Nephron (organoid): ENCODE results near the gene WDPCP.
"Not testable (repeated sequence)": the region's sequence is repeated elsewhere in the genome, so short reads cannot be mapped to it uniquely, and the experiment has no call there.

Source experiments
- H3K27ac Mint-ChIP-seq, 3 experiments: 2 replicates each; pipeline ENCODE4 v1.8.0; 2020; ENCODE audit warnings: mixed read lengths in 3 of 3, mild to moderate bottlenecking in 2 of 3, moderate library complexity in 1 of 3
- H3K27me3 Mint-ChIP-seq: 2 replicates; pipeline ENCODE4 v1.8.0; 2021; ENCODE audit warnings: low read depth, mild to moderate bottlenecking, moderate library complexity, mixed read lengths
- H3K36me3 Mint-ChIP-seq: 2 replicates; pipeline ENCODE4 v1.8.0; 2020; ENCODE audit warnings: low read depth, mixed read lengths
- H3K4me1 Mint-ChIP-seq: 2 replicates; pipeline ENCODE4 v1.8.0; 2020; ENCODE audit warnings: mixed read lengths
- H3K4me3 Mint-ChIP-seq, 3 experiments: 2 replicates each; pipeline ENCODE4 v1.8.0; 2020; ENCODE audit warnings: mild to moderate bottlenecking in 3 of 3, mixed read lengths in 3 of 3, moderate library complexity in 2 of 3
- H3K9me3 Mint-ChIP-seq: 2 replicates; pipeline ENCODE4 v1.8.0; 2020; ENCODE audit warnings: mixed read lengths
- TF ChIP-seq, protein P1 (sequence below), 3 experiments: fragments of 200-600 bp; sonication (generic); IDR thresholded peaks; one replicate each; pipeline ENCODE4 v1.5.0; 2021; ENCODE audit warnings: antibody characterized with exemption in 3 of 3; ENCODE audit not compliant: unreplicated experiment in 3 of 3

WDPCP gene

GRCh38 chr2:63613391-63613901 is 25.2 kb upstream of the WDPCP start:
- no peaks in the 10 kb centered on the region for H3K27me3 Mint-ChIP-seq
- peaks cover 2% of the 10 kb centered on the region for H3K9me3 Mint-ChIP-seq
- peaks cover 5% of the 10 kb centered on the region for H3K4me1 Mint-ChIP-seq

GRCh38 chr2:63610525-63610924 is 22.2 kb upstream of the WDPCP start:
- Mint-ChIP-seq H3K36me3 (peaks cover 20% of the 10 kb centered on the region), H3K4me3 (no peak overlapping the region), H3K9me3 (no peaks in the 10 kb centered on the region), H3K27ac (no peak overlapping the region), H3K27me3 (no peaks in the 10 kb centered on the region), H3K4me1 (peaks cover 5% of the 10 kb centered on the region)
- TF ChIP-seq, protein P1, sequence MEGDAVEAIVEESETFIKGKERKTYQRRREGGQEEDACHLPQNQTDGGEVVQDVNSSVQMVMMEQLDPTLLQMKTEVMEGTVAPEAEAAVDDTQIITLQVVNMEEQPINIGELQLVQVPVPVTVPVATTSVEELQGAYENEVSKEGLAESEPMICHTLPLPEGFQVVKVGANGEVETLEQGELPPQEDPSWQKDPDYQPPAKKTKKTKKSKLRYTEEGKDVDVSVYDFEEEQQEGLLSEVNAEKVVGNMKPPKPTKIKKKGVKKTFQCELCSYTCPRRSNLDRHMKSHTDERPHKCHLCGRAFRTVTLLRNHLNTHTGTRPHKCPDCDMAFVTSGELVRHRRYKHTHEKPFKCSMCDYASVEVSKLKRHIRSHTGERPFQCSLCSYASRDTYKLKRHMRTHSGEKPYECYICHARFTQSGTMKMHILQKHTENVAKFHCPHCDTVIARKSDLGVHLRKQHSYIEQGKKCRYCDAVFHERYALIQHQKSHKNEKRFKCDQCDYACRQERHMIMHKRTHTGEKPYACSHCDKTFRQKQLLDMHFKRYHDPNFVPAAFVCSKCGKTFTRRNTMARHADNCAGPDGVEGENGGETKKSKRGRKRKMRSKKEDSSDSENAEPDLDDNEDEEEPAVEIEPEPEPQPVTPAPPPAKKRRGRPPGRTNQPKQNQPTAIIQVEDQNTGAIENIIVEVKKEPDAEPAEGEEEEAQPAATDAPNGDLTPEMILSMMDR (IDR thresholded peaks at IDR 0.05; ENCODE audit: unreplicated experiment in 3 of 3) = no peak

More at GRCh38 chr2:63613391-63613901, 25.2 kb upstream of the WDPCP start:
- TF ChIP-seq, protein P1 (IDR thresholded peaks at IDR 0.05; ENCODE audit: unreplicated experiment in 3 of 3) = no peak
- H3K36me3 Mint-ChIP-seq = peaks cover under 1% of the 10 kb centered on the region
- H3K27ac Mint-ChIP-seq = no peak overlapping the region
- no peak overlapping the region for H3K4me3 Mint-ChIP-seq

DNA sequence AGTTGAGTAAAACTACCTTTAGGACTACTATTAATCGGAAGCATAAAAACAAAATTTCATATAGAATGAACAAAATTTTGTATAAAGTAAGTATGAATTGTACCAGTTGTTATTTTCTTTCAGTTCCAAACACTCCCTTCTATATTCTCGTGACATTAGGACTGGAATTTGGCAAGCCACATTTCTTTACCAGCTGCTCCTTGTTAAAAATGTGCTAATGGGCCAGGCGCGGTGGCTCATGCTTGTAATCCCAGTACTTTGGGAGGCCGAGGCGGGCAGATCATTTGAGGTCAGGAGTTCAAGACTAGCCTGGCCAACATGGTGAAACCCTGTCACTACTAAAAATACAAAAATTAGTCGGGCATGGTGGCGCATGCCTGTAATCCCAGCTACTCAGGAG is 20.6 kb upstream of the WDPCP start:
- H3K36me3 Mint-ChIP-seq = peaks cover 31% of the 10 kb centered on the region
- H3K4me1 Mint-ChIP-seq, H3K9me3 Mint-ChIP-seq, H3K27ac Mint-ChIP-seq, H3K4me3 Mint-ChIP-seq, H3K27me3 Mint-ChIP-seq: not testable (repeated sequence)

DNA sequence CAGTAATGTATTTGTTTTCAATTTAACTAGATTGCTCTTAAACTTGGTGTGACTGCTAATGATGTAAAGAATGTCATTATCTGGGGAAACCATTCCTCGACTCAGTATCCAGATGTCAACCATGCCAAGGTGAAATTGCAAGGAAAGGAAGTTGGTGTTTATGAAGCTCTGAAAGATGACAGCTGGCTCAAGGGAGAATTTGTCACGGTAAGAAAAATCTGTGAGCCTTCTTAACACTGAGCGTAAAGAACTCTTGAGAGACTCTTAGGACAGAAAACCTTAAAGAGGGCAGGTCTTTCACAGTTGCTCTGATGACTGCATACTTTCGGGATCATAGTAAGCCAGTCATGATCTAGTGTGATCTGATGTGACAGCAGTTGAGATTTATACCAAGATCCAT is 16.4 kb upstream of the WDPCP start:
- TF ChIP-seq, protein P1 (IDR thresholded peaks at IDR 0.05; ENCODE audit: unreplicated experiment in 3 of 3) = no peak
- no peaks in the 10 kb centered on the region for H3K9me3 Mint-ChIP-seq
- no peaks in the 10 kb centered on the region for H3K4me1 Mint-ChIP-seq
- peaks cover 60% of the 10 kb centered on the region for H3K36me3 Mint-ChIP-seq
- H3K4me3 Mint-ChIP-seq = no peak overlapping the region
- H3K27me3 Mint-ChIP-seq = no peaks in the 10 kb centered on the region
- no peak overlapping the region for H3K27ac Mint-ChIP-seq

GRCh38 chr2:63600881-63601460 is 12.7 kb upstream of the WDPCP start:
- Mint-ChIP-seq H3K36me3 (peaks cover 62% of the 10 kb centered on the region), H3K27ac (peak overlapping the region; percentile 73 to 85 (median 83)), H3K27me3 (no peaks in the 10 kb centered on the region), H3K9me3 (no peaks in the 10 kb centered on the region), H3K4me3 (peak overlapping the region; percentile 36 to 67 (median 56)), H3K4me1 (no peaks in the 10 kb centered on the region)
- TF ChIP-seq, protein P1 (IDR thresholded peaks at IDR 0.05; ENCODE audit: unreplicated experiment in 3 of 3) = no peak

- Mint-ChIP-seq H3K27me3 (no peaks in the 10 kb centered on the region), H3K9me3 (no peaks in the 10 kb centered on the region), H3K27ac (peak overlapping the region; percentile 72 to 89 (median 83)), H3K4me1 (no peaks in the 10 kb centered on the region), H3K36me3 (peaks cover 59% of the 10 kb centered on the region), H3K4me3 (peak overlapping the region; percentile 59 to 74 (median 67))
- TF ChIP-seq, protein P1 (IDR thresholded peaks at IDR 0.05; ENCODE audit: unreplicated experiment in 3 of 3) = no peak
These were observed 10.7 kb upstream of the WDPCP start for GRCh38 chr2:63598981-63599380.
